Esophagus squamous epithelium (tissue), 4 donors: Measurements from ENCODE around the gene UIMC1.

Experiments used
- POLR2A ChIP-seq, 4 donors: fragments of 450-650 bp; IDR thresholded peaks; one replicate each; pipeline ENCODE4 v1.6.1; 2017; ENCODE audit warnings: antibody characterized with exemption in 4 of 4, mild to moderate bottlenecking in 4 of 4, moderate library complexity in 3 of 4
- TF ChIP-seq, protein P1 (sequence below), 6 experiments: fragments of 450-650 bp in 4 of 6; fragments of 200-600 bp in 2 of 6; sonication (generic) in 2 of 6; IDR thresholded peaks; one replicate each; pipeline ENCODE4 v1.5.1; 2016 to 2019; ENCODE audit warnings: antibody characterized with exemption in 6 of 6, mild to moderate bottlenecking in 4 of 6, moderate library complexity in 4 of 6

DNA sequence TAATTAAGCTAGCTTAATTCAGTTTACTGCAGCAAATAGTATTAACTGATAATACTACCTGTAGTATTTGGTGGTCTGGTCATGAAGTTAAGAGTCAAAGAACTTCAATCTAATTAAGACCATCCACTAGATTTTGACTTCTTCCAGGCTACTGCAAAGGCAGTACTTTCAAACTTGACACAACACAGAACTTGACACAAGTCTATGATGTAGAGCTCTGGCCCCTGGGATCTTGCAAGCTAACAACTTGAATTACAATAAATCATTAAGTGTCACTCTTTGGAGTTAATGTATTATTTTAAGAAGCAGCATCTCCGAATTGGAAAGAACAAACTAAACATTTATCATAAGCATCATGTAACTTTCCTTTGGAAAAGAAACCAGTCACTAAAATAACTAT lies 40.9 kb downstream of the UIMC1 start:
- TF ChIP-seq, protein P1, sequence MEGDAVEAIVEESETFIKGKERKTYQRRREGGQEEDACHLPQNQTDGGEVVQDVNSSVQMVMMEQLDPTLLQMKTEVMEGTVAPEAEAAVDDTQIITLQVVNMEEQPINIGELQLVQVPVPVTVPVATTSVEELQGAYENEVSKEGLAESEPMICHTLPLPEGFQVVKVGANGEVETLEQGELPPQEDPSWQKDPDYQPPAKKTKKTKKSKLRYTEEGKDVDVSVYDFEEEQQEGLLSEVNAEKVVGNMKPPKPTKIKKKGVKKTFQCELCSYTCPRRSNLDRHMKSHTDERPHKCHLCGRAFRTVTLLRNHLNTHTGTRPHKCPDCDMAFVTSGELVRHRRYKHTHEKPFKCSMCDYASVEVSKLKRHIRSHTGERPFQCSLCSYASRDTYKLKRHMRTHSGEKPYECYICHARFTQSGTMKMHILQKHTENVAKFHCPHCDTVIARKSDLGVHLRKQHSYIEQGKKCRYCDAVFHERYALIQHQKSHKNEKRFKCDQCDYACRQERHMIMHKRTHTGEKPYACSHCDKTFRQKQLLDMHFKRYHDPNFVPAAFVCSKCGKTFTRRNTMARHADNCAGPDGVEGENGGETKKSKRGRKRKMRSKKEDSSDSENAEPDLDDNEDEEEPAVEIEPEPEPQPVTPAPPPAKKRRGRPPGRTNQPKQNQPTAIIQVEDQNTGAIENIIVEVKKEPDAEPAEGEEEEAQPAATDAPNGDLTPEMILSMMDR (IDR thresholded peaks at IDR 0.05), result no peak
- no peak for TF ChIP-seq POLR2A (IDR thresholded peaks at IDR 0.05)
